Activated CD4-positive, CD25-positive, alpha-beta regulatory T cell treated with anti-CD3 and anti-CD28 coated beads, Interleukin-2, amount 50 U/mL, for 24 hours (primary cell): ENCODE results near the gene NRXN2.

Experiments
- ATAC-seq, 2 donors: fragments of 150-1000 bp; cut with Tn5 transposase; one replicate each; pipeline ENCODE4 v1.10.0; 2021; ENCODE audit warnings: mild to moderate bottlenecking in 1 of 2, moderate library complexity in 1 of 2

Gene NRXN2

DNA sequence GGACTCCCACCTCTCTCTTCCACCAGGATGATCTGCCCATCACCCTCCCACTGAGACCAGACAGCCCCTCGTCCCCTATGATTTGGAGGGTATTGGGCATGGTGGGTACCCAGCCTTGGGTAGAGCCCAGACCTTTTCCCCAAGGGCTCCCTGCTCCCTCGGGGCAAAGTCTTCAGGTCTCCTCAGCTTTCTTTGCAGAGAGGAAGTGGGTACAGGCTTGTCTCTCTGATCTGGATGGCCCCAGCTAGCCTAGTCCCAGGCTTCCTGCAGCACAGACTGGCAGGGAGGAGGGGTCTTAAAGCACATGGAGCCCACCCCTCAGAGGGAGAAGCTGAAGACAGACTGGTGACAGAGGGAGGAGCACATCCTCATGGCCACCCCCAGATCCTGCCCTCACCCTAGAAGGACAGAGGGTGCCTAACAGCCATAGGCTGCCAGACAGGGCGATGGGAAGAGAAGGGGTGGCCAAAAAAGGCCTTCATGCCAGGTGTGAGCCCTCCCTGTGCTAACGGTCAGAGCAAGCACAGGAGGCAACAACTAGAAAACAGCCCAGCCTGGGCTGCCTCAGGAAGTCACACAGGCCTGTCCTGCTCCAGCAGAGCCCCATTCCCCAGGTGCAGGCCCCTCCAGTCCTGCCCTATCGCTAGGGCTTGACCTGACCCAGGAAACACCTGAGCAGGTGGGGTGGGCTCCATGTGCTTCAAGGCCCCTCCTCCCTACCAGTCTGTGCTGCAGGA is 101.5 kb downstream of the NRXN2 start:
- no peak for ATAC-seq

DNA sequence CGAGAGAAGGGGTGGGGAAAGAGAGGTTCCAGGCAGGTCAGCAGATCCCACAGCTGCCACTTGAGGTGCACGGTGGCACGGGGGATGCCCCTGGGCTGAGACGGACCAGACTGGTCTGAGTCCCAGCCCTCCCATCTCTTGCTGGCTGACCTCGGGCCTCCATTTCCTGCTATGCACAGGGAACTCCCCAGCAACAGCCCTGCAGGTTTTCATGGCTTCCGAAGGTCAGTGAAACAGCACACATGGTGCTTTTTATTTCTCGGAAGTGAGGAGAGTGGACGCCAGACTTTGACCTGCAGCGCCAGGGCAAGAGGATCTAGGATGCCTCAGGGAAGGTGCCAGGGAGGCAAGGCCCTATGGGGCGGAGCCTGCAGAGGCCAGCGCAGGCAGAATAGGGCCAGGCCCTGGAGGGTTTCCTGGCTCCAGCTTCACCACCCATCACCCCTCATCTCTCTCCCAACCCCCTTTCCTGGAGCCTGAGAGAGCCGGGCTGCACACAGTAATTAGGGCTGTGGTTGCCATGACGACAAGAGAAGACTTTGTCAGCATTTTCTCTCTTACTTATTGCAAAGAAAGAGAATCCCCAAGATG is 102.5 kb downstream of the NRXN2 start:
- no peak for ATAC-seq

DNA sequence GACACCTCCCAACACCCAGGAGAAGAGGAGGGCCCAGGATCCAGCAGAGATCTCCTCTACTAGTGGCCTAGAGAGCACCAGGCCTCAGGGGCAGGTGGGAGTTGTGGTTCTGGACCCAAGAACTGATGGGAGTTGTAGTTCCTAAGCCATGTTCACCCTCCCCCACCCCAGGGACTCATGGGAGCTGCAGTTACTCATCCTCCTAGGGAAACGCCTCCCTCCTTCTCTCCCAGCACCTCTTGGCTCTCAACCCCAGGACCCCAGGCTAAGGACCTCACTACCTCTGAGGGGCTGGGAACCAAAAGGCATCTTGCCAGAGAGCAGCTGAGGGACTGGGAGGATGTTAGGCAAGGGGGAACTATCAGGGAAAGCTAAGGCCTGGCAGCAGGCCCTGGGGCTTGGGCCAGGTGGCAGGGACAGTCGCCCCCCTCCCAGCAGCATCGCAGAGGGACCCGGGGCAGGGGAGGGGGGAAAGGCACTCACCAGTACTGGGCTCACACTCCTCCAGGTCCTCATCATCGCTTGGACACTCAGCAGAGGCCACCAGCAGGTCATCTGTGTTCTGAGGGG is 103.1 kb downstream of the NRXN2 start:
- ATAC-seq: no peak

DNA sequence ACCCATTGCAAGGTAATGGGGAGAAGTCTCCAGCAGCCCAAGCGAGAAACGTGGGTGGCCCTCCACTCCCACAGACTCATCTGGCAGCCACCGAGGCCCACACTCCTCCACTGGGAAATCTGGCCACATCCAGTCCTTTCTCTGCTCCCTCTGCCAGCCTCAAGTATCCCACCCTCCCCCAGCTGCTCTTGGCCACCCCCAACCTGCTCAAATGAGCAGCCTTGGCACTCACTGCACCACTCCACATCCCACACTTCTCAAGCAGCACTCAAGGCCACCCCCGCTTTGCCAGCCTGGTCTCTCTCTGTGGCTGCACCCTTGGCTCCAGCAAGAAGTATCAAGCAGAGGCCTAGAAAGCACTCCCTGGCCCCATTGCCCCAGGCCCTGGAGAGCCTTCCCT is 103.8 kb downstream of the NRXN2 start:
- no peak for ATAC-seq

DNA sequence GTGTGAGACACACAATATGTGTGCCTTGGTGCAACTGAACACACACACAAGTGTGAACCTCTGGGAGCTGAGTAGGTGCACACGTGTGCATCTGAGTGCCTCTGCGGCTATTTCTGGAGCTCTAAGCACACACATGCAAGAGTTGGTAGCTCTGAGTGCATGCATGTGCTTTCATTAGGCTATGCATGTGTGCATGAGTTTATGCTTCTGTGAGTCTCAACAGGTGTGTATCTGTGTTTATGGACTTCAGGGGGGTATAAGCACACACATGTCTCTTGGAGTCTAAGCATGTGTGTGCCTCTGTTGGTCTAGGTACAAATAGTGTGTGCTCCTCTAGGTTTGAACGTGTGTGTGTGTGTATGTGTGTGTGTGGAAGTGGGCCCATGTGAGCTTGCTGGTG is 106.2 kb downstream of the NRXN2 start:
- no peak for ATAC-seq

DNA sequence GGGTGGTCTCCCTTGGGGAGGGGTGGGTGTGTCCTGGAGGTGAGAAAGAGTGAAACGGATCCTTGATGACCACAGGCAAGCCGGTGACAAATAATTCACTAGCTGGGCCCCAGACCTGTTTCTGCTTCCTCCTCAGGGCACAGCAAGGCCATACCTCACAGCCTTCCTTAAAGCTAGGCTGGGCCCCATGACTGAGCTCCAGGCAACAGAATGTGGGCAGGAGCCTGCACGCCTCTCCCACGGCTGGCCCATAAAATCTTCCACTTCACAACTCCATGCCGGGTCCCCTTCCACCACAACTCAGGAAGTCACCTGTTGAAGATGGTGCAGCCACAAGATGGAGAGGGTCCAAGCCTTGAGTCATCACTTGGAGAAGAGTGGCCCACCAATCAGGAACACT is 108.1 kb downstream of the NRXN2 start:
- ATAC-seq: no peak

DNA sequence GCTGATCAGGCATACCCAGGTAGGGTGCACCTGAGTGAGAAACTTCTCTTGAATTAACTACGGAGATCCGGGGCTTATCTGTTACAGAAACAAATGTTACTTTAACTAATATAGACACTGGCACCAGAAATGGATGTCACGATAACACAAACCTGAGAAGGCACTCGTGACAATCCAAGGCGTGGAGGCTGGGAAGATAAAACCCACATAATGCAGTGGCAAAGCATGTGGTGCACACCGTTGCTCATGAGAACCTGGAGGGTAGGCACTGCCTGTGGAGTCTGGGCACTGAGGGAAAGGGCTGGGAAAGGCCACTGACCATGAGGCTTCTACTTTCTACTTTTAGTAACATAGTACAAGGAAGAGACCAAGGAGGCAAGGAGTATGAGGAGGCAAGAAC is 109.3 kb downstream of the NRXN2 start:
- ATAC-seq: no peak

DNA sequence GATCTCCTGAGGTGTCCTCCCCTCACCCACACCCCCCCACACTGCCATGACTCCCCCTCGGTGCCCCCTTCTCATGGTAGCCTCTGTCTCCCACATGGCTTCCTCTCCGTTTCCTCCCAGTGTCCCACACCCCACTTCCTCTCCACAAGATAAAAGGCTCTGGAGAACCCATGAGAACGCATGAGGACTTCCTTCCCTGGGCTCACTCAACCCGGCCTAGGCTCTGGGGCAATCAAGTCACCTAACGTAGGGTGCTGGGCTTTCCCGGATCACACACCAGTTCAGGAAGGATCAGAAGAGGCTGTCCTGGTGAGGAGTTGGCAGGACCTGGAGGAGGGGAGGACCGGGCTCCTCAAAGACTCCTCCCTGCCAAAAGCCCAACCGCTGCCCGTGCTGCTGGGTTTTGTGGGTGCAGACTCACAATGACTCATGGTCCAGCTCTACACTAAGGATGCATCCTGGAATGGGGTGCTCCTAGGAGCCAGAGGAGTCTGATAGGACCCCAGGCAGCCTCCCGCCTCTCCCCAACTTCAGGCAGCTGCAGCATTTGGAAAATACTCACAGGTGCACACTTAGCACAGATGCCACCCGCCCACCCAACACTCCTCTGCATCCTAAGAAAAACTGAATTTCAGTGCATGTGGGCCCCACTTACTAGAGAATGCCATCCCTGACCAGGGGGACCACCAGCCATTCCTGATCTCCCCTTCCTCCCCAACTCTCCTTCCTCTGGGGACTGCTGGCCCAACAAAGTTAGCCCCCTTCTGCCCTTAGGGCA is 110.9 kb downstream of the NRXN2 start:
- ATAC-seq: no peak

DNA sequence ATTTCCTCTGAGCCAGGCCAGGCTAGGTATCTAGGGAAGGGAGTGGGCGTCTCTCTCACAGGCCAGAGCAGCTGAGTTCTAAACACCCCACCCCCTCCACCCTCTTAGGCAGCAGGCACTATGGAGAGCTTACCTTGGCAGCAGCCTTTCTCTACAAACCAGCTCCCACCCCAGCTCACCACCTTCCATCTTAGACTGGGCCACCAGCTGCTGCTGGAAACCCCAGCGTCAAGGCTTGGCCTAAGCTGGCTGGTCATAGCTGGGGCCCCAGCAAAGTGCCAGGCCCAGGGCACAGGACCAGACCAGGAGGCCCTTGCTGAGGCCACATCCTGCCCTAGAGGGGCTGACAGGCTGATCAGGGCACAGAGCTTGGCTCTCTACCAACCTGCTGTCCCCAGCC is 111.8 kb downstream of the NRXN2 start:
- no peak for ATAC-seq

DNA sequence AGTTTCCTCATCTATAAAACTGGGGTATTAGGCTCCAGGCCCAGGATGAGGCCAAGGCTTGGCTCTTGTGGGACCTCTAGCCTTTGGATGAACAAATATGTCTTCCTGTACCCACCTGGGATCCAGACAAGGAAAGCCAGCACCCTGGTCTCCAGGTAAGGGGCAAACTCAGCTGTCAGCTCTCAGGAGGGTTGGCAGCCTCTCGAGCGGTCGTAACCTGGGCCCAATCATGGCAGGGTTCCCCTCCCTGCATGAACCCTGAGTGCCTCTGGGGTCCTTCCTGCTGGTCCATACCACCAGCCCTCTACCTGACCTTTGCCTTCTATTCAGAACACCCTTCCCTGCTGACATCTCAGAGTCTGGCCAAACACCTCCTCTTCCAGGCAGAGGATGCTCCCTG is 112.4 kb downstream of the NRXN2 start:
- ATAC-seq: no peak

DNA sequence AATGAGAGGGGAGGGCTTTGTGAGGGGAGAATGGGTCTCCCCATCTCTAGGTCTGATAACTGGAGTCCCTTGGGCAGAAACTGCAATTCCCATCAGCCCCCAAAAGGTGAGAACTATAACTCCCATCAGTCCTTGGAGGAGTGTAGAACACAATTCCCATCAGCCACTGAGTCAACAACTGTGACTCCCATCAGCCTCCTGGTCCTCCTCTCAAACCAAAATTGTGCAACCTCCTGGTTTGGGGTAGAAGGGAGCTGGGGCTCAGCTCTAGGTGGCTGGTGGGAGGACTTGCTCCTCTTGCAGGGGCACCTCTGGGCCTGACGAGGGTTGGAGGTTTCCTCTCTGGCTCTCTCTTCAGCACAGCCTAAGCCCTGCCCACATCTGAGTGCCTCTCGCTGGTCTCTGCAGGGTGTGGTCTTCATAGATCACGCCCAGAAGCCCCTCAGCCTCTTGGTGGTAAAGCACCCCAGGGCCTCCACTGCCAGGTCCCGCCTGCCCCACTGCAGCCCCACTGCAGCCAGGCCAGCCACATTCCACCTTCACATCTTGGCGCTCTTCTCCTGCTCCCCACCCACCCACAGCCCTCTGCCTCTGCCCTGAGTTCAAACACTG is 113.5 kb downstream of the NRXN2 start:
- ATAC-seq: peak in 1 of 2 donors; percentile 15

DNA sequence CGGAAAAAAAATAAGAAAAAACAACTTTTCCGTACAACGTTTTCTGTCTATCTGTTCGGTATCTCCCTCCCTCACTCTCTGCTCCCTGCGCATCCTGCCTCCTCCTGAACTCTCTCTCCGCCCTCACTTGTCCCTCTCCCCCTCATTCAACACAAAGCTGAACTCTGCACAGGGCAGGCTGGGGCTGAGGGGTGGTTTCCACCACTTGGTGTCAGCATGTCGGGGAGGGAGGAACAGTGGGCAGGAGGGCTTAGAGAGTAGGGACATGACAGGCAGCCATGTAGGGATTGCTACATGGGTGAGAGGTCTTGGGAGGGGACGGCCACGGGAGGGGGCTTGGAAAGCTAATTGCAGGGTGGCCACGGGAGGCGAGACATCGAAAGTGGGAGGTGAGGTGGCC is 114.4 kb downstream of the NRXN2 start:
- ATAC-seq: no peak

DNA sequence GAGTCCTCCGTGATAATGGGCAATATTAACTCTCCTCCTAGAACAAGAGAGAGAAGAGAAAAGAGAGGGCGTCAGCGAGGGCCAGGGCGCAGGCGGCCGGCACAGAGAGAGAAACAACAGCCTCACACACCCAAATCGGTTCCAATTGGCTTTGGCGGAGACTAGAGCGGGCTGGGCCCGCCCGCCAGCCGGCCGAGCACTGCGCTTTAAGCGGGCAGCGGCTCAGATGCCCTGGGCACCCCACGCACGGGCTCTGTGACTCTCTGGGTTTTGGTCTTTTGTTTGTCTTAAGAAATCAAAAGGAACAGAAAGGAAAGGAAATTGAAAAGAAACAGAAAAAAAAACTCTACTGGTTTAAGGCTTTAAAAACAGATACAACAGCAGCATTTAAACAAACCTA is 115.0 kb downstream of the NRXN2 start:
- ATAC-seq: no peak

DNA sequence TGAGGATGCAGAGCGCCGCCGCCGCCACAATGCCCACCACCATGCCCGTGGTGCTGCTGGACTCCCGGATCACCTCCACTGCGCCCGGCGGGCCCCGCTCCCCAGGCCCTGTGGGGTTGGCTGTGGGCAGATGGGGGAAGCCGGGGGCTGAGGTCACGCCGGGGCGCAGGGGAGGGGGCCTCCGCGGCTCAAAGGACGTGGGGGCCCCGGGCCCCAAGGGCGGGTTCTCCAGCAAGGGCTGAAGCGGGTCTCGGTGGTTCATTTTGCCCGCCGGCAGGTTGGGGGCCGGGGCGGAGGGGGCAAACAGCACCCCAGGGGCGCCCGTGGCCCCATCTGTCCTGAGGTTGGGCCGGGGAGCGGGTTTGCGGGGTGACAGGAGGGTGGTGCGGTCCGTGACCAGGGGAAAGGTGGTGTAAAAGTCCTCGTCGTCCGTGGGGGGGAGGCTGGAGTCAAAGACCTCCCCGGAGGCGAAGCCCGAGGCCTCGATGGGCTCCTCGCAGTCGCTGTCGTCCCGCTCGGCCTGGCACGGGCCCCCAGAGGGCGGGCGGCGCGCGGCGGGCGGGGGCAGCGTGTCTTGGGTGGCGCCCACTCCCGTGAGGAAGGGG is 115.5 kb downstream of the NRXN2 start:
- no peak for ATAC-seq

DNA sequence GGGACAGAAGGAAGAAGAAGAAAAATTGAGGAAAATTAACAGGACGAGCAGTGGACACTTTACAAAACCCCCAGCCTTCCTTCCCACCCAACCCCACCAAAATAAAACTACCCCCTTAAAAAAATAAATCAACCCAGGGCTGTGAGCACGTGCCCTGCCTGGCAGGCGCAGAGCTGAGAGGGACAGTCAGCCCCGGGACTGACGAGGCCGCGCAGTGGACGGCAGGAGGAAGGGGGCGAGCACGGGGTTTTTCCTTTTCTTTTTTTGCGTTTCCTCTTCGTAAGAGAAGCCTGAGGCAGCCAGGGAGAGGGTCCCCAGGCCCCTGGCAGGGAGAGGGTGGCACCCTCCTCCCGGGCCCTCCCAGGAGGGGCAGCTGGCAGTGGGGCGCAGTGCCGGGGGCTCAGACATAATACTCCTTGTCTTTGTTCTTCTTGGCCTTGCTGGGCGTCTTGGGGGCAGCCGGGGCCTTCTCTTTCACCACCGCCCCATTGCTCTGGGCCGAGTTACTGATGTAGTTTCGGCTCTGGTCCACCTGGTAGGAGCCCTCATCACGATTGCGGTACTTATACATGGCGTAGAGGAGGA is 116.1 kb downstream of the NRXN2 start:
- no peak for ATAC-seq

DNA sequence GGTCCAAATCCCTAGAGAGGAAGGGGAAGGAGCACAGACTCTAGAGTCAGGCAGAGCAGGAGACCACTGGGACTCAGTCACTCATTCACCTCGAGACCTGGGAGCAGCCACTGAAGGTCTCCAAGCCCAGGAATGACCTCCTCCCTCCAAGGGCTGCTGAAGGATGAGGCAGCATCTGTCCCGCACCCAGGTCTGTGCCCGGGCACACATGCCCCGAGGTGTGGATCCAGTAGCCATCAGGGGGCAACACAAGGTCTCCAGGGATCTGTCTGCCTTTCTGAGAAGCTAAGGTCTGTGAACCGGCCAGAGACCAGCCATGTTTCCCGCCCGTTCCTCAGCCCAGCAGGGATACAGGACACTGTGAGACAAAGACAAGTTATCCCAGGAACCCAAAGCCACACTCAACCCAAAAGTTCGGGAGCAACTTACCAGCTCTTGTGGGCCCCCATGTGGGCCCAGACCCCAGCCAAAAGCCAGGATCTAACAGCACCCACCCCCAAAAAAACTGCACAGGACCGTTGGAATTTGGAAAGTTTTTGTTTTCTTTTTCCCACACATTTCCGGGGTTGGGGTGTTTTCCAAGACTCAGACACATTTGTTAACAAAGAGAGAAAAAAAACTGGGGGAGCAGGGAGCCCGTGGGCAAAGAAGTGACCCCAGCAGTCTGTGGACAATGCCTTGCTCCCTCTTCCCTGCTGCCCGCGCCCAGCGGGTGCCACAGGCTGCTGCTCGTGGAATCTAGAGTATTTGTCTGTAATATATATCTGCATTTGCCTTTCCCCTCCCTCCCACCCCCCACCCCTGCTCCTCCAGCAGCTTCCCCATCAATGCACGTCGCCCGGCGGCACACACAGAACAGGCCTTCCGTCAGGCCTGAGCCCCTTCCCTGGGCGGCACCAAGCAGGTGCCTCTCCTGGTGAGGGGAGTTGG is 117.1 kb downstream of the NRXN2 start:
- ATAC-seq: no peak

DNA sequence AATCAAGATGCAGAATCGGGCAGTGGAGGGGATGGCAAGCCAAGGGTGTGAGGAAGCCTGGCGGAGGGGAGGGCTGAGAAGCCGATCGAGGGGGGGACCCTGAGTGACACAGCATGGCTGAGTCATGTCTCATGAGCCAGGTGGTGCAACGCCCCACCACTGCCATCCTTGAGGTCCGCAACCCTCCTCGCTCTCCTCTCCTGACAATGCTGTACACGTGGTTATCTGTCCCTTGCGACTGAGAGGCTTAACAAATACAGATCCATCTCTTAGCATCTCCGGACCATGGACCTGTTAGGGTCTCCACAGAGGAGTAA is 117.8 kb downstream of the NRXN2 start:
- ATAC-seq: no peak

DNA sequence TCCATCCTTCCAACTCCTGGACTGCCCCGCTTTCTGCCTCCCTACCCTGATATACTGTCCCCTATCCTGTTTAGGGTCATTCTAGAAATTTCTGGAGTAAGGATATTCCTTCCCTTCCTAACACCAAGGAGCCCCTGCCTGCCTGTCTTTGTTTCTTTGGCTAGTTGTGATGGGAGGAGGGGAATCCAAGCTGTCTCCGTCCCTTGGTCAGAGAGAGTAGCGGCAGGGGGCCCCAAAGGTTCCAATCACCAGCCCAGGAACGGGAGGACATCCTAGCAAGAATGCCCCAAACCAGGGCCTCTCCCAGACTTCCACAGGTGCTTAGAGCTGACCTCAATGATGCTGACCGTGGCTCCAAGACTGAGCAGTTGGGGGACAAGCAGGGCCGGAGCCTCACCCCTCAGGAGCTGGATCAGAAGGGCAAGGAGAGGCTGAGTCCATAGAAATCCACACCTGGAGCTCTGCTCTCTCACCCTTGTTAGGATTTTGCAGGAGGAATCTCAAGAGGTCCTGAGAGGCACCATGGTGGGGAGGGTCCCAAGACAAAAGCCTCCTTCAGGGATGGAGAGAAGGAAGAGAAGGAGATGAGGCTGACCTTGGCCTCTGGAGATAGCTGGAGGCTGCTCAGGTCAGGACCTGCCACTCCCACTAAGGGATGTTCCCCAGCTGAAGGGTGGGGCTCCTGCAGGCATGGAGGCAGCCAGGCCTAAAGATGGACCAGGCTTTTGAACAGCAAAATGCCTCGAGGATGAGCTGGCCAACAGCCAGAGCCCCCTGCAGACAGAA is 118.3 kb downstream of the NRXN2 start:
- ATAC-seq: no peak

DNA sequence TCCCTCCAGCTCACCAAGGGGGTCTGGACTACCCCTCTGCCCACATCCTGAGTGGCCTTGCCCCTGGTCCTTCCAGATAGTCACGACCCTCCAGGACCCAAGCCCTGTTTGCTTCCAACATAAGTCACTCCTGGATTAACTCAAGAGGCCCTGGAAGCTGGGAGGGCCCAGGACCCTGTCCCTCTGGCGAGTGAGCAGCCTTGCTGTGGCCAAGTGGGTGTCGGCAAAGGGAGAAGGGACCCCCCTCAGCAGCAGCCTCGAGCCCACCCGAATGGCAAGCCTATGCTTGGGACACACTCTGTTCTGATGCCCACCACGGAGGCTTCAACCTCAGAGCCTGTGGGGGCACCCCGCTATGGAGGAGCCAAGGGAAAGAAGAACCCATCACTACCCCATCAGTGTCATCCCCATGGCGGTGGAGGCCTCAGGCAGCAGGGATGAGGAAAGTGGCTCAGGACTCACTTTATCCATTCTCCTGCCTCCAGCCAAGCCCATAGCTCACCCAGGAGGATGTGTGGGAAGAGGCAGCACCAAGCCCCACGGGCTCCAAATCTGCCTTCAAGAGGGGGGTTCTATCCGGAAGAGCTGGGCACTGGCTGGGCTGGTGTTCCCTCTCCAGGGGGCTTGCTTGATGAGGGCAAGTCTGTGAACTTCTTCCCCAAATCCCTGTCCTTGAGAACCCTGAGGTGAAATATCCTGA is 119.4 kb downstream of the NRXN2 start:
- ATAC-seq: no peak

DNA sequence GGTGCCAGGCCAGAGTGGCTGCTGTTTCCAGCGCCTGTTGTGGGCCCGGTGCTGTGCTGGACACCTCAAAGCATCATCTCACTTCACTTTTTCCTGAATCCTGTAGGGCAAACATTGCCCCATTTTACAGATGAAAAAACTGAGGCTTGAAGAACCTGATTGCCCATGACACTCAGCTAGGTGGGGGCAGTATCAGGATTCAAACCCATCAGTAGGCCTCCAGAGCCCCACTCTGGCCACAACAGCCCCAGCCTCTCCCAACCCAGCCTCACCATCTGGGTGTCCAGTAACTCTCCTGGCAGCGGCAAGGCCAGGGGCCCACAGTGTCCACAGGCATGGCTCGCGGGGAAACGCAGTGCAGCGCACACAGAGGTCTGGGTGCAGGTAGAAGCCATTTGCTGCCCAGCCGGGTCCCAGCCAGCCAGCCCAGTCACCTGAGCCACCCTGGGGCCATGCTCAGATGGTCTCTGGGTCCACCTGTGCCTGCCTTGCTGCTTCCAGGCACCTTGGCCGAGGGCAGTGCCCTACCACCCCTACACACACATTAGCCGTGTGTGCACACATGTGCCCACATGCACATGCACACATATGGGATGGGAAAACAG is 120.4 kb downstream of the NRXN2 start:
- no peak for ATAC-seq
